Endodermal cell (in vitro differentiated cells): ENCODE data around the gene GJC1. TPM values are rescaled to one million over a fixed set of nuclear protein-coding genes. Genes with fewer than 3 reads are reported as not detected.

ENCODE experiments used
- DNase-seq: peaks from one replicate; pipeline ENCODE4 v3.0.0-alpha.2; 2017
- H3K27ac ChIP-seq: 2 replicates; pipeline ENCODE4 v1.5.1; 2013; ENCODE audit warnings: mild to moderate bottlenecking, low read depth, low read length, moderate library complexity
- H3K27me3 ChIP-seq: 2 replicates; pipeline ENCODE4 v1.6.1; 2013; ENCODE audit warnings: mild to moderate bottlenecking, low read length, moderate library complexity; ENCODE audit not compliant: insufficient read depth, control insufficient read depth, poor library complexity, severe bottlenecking
- H3K36me3 ChIP-seq: 2 replicates; pipeline ENCODE4 v1.7.0; 2013; ENCODE audit warnings: mild to moderate bottlenecking, low read length, moderate library complexity; ENCODE audit not compliant: control insufficient read depth, insufficient read depth
- H3K4me1 ChIP-seq: one replicate; pipeline ENCODE4 v1.7.0; 2013; ENCODE audit warnings: low read length; ENCODE audit not compliant: control insufficient read depth, insufficient read depth
- H3K4me3 ChIP-seq: 2 replicates; pipeline ENCODE4 v1.5.1; 2013; ENCODE audit warnings: mild to moderate bottlenecking, low read length, moderate library complexity
- H3K9ac ChIP-seq: 2 replicates; pipeline ENCODE4 v1.6.1; 2013; ENCODE audit warnings: mild to moderate bottlenecking, low read length, moderate library complexity; ENCODE audit not compliant: poor library complexity, severe bottlenecking; ENCODE audit errors: extremely low read depth
- H3K9me3 ChIP-seq: 2 replicates; pipeline ENCODE4 v1.6.1; 2013; ENCODE audit warnings: mild to moderate bottlenecking, low read length, moderate library complexity; ENCODE audit not compliant: control insufficient read depth
- H3K27ac Mint-ChIP-seq: 2 replicates; pipeline ENCODE4 v1.8.0; 2020; ENCODE audit warnings: mixed read lengths
- H3K27me3 Mint-ChIP-seq: 2 replicates; pipeline ENCODE4 v1.8.0; 2021; ENCODE audit warnings: mild to moderate bottlenecking, mixed read lengths; ENCODE audit not compliant: insufficient read depth
- H3K36me3 Mint-ChIP-seq: 2 replicates; pipeline ENCODE4 v1.8.0; 2020; ENCODE audit warnings: low read depth, mixed read lengths
- H3K4me1 Mint-ChIP-seq: 2 replicates; pipeline ENCODE4 v1.8.0; 2020; ENCODE audit warnings: mixed read lengths
- H3K4me3 Mint-ChIP-seq: 2 replicates; pipeline ENCODE4 v1.8.0; 2020; ENCODE audit warnings: mild to moderate bottlenecking, moderate library complexity, mixed read lengths
- H3K9me3 Mint-ChIP-seq: 2 replicates; pipeline ENCODE4 v1.8.0; 2020; ENCODE audit warnings: mild to moderate bottlenecking, mixed read lengths
- CTCF ChIP-seq: fragments of 200-600 bp; sonication (generic); conservative IDR thresholded peaks from 2 replicates; pipeline ENCODE4 v1.5.0; 2021; ENCODE audit warnings: antibody characterized with exemption, mild to moderate bottlenecking
- WGBS, 2 experiments: methylation state at CpG; one replicate each; pipeline versions ENCODE4 v1.1.5 to v1.1.7; 2013; ENCODE audit warnings: missing lambda C conversion rate in 2 of 2, mixed read lengths in 1 of 2; ENCODE audit not compliant: insufficient coverage in 1 of 2, insufficient read length in 1 of 2; 5-methylcytosine and 5-hydroxymethylcytosine counted together
- total RNA-seq, 2 donors: library from RNA; stranded (reverse); fragmentation: NEBNext Ultra II Directional in 1 of 2; extraction: Animal tissue kit (Norgen Biotek cat#: 25700) in 1 of 2; gene quantifications; 2 replicates in 1 of 2; 3 replicates in 1 of 2; pipeline ENCODE4 v1.2.1, GENCODE V29; 2021

Gene GJC1
- total RNA-seq, 2 donors from 2014 or later, result 81.9 to 108 TPM

- H3K27ac Mint-ChIP-seq, result no peak overlapping the region
- H3K4me1 Mint-ChIP-seq, result no peaks in the 10 kb centered on the region
- peaks cover 82% of the 10 kb centered on the region for H3K36me3 ChIP-seq
- no peak overlapping the region for H3K27ac ChIP-seq
- H3K9me3 ChIP-seq, result no peaks in the 10 kb centered on the region
- no peak overlapping the region for H3K9ac ChIP-seq
- H3K4me1 ChIP-seq, result no peaks in the 10 kb centered on the region
- no peak overlapping the region for H3K4me3 ChIP-seq
- no CpG with 5 or more reads among the region's 1 CpG for WGBS, 2 experiments
- peaks cover 74% of the 10 kb centered on the region for H3K36me3 Mint-ChIP-seq
- TF ChIP-seq CTCF, result peak; percentile 91
- H3K9me3 Mint-ChIP-seq, result no peaks in the 10 kb centered on the region
- DNase-seq, result peak; percentile 90
- no peaks in the 10 kb centered on the region for H3K27me3 Mint-ChIP-seq
- H3K27me3 ChIP-seq, result no peaks in the 10 kb centered on the region
- no peak overlapping the region for H3K4me3 Mint-ChIP-seq
These were observed 35.2 kb upstream of the GJC1 start for GRCh38 chr17:44865231-44865660.

GRCh38 chr17:44864831-44865230 is 34.7 kb upstream of the GJC1 start:
- peaks cover 82% of the 10 kb centered on the region for H3K36me3 ChIP-seq
- 89 to 96% methylated on average over 10 of the region's 10 CpGs for WGBS, 2 experiments

GRCh38 chr17:44863061-44863918 is 33.2 kb upstream of the GJC1 start:
- peaks cover 83% of the 10 kb centered on the region for H3K36me3 ChIP-seq
- no peak for TF ChIP-seq CTCF
- no peak overlapping the region for H3K27ac ChIP-seq
- 93 to 96% methylated on average over 8 to 12 of the region's 12 CpGs for WGBS, 2 experiments
- no peaks in the 10 kb centered on the region for H3K9me3 ChIP-seq
- Mint-ChIP-seq H3K4me1 (no peaks in the 10 kb centered on the region), H3K9me3 (no peaks in the 10 kb centered on the region), H3K4me3 (no peak overlapping the region), H3K36me3 (peaks cover 75% of the 10 kb centered on the region), H3K27me3 (no peaks in the 10 kb centered on the region), H3K27ac (no peak overlapping the region)
- H3K4me1 ChIP-seq, result no peaks in the 10 kb centered on the region
- H3K4me3 ChIP-seq, result no peak overlapping the region
- H3K9ac ChIP-seq, result no peak overlapping the region
- no peak for DNase-seq
- no peaks in the 10 kb centered on the region for H3K27me3 ChIP-seq

More at GRCh38 chr17:44864831-44865230, 34.7 kb upstream of the GJC1 start:
- DNase-seq, result no peak
- Mint-ChIP-seq H3K9me3 (no peaks in the 10 kb centered on the region), H3K4me1 (no peaks in the 10 kb centered on the region), H3K4me3 (no peak overlapping the region), H3K27me3 (no peaks in the 10 kb centered on the region), H3K36me3 (peaks cover 74% of the 10 kb centered on the region), H3K27ac (no peak overlapping the region)
- H3K9me3 ChIP-seq, result no peaks in the 10 kb centered on the region
- no peak overlapping the region for H3K4me3 ChIP-seq
- TF ChIP-seq CTCF, result no peak
- H3K27ac ChIP-seq, result no peak overlapping the region
- H3K4me1 ChIP-seq, result no peaks in the 10 kb centered on the region
- no peak overlapping the region for H3K9ac ChIP-seq
- no peaks in the 10 kb centered on the region for H3K27me3 ChIP-seq
